HG03103 (cell line): Measurements from ENCODE around the gene IL18RAP.

Source experiments
- ATAC-seq: cut with Tn5 transposase; IDR thresholded peaks from one replicate; pipeline ENCODE4 v1.9.1; 2021; ENCODE audit warnings: low read depth; ENCODE audit not compliant: unreplicated experiment

The IL18RAP gene

GRCh38 chr2:102422910-102423309 is at the start of gene IL18RAP:
TSS of gene IL18RAP (plus strand) at chr2:102423160. CDS start at chr2:102423278, 118 bp downstream.
- ATAC-seq, result no peak

- no peak for ATAC-seq
Measured at GRCh38 chr2:102376052-102376591, 46.8 kb upstream of the IL18RAP start.

- no peak for ATAC-seq
Measured at GRCh38 chr2:102383722-102384121, 39.2 kb upstream of the IL18RAP start.

GRCh38 chr2:102385522-102385921 is 37.4 kb upstream of the IL18RAP start:
- ATAC-seq, result no peak

GRCh38 chr2:102386004-102386403 is 37.0 kb upstream of the IL18RAP start:
- no peak for ATAC-seq

- no peak for ATAC-seq
Measured at GRCh38 chr2:102386867-102387541, 36.0 kb upstream of the IL18RAP start.

GRCh38 chr2:102387763-102388546 is 35.0 kb upstream of the IL18RAP start:
- no peak for ATAC-seq

GRCh38 chr2:102391565-102391964 is 31.4 kb upstream of the IL18RAP start:
- ATAC-seq, result no peak

GRCh38 chr2:102392096-102392495 is 30.9 kb upstream of the IL18RAP start:
- no peak for ATAC-seq

GRCh38 chr2:102392942-102393341 is 30.0 kb upstream of the IL18RAP start:
- ATAC-seq, result no peak

- no peak for ATAC-seq
Measured at GRCh38 chr2:102396012-102396411, 26.9 kb upstream of the IL18RAP start.

- no peak for ATAC-seq
Measured at GRCh38 chr2:102397209-102397608, 25.8 kb upstream of the IL18RAP start.

- ATAC-seq, result no peak
Measured at GRCh38 chr2:102399499-102400141, 23.3 kb upstream of the IL18RAP start.

GRCh38 chr2:102401456-102401855 is 21.5 kb upstream of the IL18RAP start:
- ATAC-seq, result no peak

GRCh38 chr2:102401865-102402264 is 21.1 kb upstream of the IL18RAP start:
- ATAC-seq, result no peak

GRCh38 chr2:102410952-102411351 is 12.0 kb upstream of the IL18RAP start:
- ATAC-seq, result no peak

- no peak for ATAC-seq
Measured at GRCh38 chr2:102412199-102412598, 10.8 kb upstream of the IL18RAP start.

GRCh38 chr2:102417946-102418345 is 5.0 kb upstream of the IL18RAP start:
- ATAC-seq, result no peak

GRCh38 chr2:102418421-102418961 is 4.5 kb upstream of the IL18RAP start:
- ATAC-seq, result peak; percentile 81

- no peak for ATAC-seq
Measured at GRCh38 chr2:102420290-102420689, 2.7 kb upstream of the IL18RAP start.
